ENCODE data around the gene PRDM16.

The PRDM16 gene

GRCh38 chr1:3250624-3251023 is 181.6 kb downstream of the PRDM16 start:
- no peak for DNase-seq

GRCh38 chr1:3251099-3251806 is 182.2 kb downstream of the PRDM16 start:
- DNase-seq: no peak

GRCh38 chr1:3251807-3252428 is 182.9 kb downstream of the PRDM16 start:
- no peak for DNase-seq

- no peak for DNase-seq
Observed at GRCh38 chr1:3255680-3256079, 186.7 kb downstream of the PRDM16 start.

- DNase-seq: no peak
Observed at GRCh38 chr1:3257788-3258187, 188.8 kb downstream of the PRDM16 start.

GRCh38 chr1:3258386-3259003 is 189.5 kb downstream of the PRDM16 start:
- no peak for DNase-seq

GRCh38 chr1:3259020-3259419 is 190.0 kb downstream of the PRDM16 start:
- no peak for DNase-seq

- DNase-seq: no peak
Observed at GRCh38 chr1:3261007-3261968, 192.3 kb downstream of the PRDM16 start.

GRCh38 chr1:3261969-3262579 is 193.1 kb downstream of the PRDM16 start:
- no peak for DNase-seq

GRCh38 chr1:3262681-3263286 is 193.8 kb downstream of the PRDM16 start:
- no peak for DNase-seq

- no peak for DNase-seq
Observed at GRCh38 chr1:3263790-3264189, 194.8 kb downstream of the PRDM16 start.

GRCh38 chr1:3264456-3264855 is 195.5 kb downstream of the PRDM16 start:
- DNase-seq: no peak

- no peak for DNase-seq
Observed at GRCh38 chr1:3265835-3266805, 197.1 kb downstream of the PRDM16 start.

- no peak for DNase-seq
Observed at GRCh38 chr1:3266870-3267549, 198.0 kb downstream of the PRDM16 start.

- DNase-seq: no peak
Observed at GRCh38 chr1:3267550-3268270, 198.7 kb downstream of the PRDM16 start.

GRCh38 chr1:3268281-3268680 is 199.3 kb downstream of the PRDM16 start:
- no peak for DNase-seq

GRCh38 chr1:3270403-3271245 is 201.6 kb downstream of the PRDM16 start:
- DNase-seq: no peak

- no peak for DNase-seq
Observed at GRCh38 chr1:3271866-3272265, 202.9 kb downstream of the PRDM16 start.

All from activated CD8-positive, alpha-beta memory T cell treated with anti-CD3 and anti-CD28 coated beads for 24 hours (primary cell).